GM12865 (cell line): ENCODE data around the gene RPS19.

Experiments
- DNase-seq: peaks from one replicate; pipeline ENCODE4 v3.0.0; 2010; ENCODE audit warnings: low read depth
- H3K4me3 ChIP-seq: 2 replicates; pipeline ENCODE4 v1.5.1; 2011; ENCODE audit warnings: mild to moderate bottlenecking, low read depth, low read length, control low read depth
- TF ChIP-seq, protein P1 (sequence below): IDR thresholded peaks from 2 replicates; pipeline ENCODE4 v1.5.1; 2011; ENCODE audit warnings: low read length, control low read depth, low read depth, inconsistent platforms; ENCODE audit not compliant: insufficient read depth; ENCODE audit errors: missing control alignments

The RPS19 gene

GRCh38 chr19:41915021-41915775 lies 55.1 kb downstream of the RPS19 start:
- DNase-seq: no peak
- TF ChIP-seq, protein P1, sequence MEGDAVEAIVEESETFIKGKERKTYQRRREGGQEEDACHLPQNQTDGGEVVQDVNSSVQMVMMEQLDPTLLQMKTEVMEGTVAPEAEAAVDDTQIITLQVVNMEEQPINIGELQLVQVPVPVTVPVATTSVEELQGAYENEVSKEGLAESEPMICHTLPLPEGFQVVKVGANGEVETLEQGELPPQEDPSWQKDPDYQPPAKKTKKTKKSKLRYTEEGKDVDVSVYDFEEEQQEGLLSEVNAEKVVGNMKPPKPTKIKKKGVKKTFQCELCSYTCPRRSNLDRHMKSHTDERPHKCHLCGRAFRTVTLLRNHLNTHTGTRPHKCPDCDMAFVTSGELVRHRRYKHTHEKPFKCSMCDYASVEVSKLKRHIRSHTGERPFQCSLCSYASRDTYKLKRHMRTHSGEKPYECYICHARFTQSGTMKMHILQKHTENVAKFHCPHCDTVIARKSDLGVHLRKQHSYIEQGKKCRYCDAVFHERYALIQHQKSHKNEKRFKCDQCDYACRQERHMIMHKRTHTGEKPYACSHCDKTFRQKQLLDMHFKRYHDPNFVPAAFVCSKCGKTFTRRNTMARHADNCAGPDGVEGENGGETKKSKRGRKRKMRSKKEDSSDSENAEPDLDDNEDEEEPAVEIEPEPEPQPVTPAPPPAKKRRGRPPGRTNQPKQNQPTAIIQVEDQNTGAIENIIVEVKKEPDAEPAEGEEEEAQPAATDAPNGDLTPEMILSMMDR: no peak
- no peak overlapping the region for H3K4me3 ChIP-seq

DNA sequence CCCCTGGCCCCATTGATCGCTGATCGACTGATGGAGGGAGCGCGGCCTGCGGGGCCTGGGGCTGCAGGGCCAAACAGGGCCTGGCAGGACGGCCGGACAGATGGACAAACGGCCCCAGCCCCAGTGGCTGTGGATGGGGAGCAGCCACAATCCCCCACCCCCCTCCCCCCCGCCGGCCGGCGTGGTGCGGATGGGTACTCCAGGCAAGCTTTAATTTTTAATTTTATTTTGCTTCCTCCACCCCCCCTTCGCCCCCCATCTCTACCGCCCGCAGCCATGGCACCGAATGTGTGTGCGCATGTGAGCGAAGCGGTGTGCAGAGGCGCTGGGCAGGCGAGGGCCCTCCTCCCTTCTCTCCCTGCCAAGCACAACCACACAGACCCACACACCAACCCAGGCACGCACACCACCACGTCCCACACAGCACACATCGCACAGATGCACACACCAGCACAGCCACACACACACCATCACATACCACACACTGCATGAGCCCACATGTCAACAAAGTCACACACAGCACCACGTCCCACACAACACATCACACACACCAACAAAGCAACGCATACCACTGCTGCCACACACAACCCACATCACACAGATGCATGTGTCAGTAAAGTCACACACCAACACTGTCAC lies 55.8 kb downstream of the RPS19 start:
- no peak for DNase-seq
- H3K4me3 ChIP-seq: no peak overlapping the region
- TF ChIP-seq, protein P1: no peak

DNA sequence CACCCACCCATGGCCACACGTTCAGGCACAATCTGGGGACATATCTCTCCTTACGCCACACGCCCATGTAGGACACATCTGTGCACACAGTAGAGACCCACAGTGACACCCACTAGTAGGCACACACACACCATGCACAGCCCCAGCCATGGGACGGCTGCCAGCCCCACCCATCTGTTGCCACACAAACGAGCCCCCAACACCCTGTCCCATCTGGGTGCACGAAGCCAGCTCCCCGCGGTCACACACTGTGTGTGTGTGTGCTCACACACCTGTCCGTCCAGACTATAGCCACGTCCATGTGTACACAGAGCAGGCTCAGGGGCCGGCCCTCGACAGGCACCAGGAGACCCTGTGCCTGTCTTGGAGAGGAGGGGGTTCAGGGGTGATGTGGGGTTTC lies 57.6 kb downstream of the RPS19 start:
- no peak for DNase-seq
- TF ChIP-seq, protein P1: no peak
- H3K4me3 ChIP-seq: no peak overlapping the region

DNA sequence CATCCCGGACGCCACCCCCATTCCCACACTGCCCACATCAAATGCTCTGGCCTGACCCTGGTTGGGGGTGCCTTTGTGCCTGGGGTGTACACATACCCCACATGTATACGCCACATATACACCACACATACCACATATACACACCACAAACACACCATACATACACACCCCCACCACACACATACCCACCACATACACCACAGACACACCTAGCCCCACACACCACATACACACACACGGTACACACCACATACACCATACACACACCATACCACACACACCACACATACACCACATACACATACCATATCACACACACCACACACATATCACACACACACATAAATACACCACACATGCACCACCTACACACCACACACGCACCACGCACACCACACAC lies 58.0 kb downstream of the RPS19 start:
- TF ChIP-seq, protein P1: no peak
- no peak overlapping the region for H3K4me3 ChIP-seq
- no peak for DNase-seq

- no peak for DNase-seq
- TF ChIP-seq, protein P1: no peak
Observed at GRCh38 chr19:41918653-41919244, 58.7 kb downstream of the RPS19 start.

GRCh38 chr19:41919948-41920712 lies 60.1 kb downstream of the RPS19 start:
- no peak for DNase-seq
- TF ChIP-seq, protein P1: no peak
- H3K4me3 ChIP-seq: no peak overlapping the region

More at GRCh38 chr19:41918653-41919244, 58.7 kb downstream of the RPS19 start:
- H3K4me3 ChIP-seq: no peak overlapping the region
